MM.1S (cell line): ENCODE measurements around the gene SMIM14.
"Not testable (repeated sequence)": the region's sequence is repeated elsewhere in the genome, so short reads cannot be mapped to it uniquely, and the experiment has no call there.

Source experiments
- DNase-seq: peaks from one replicate; pipeline ENCODE4 v3.0.0-alpha.2; 2015
- H2AFZ ChIP-seq: fragments of 300-600 bp; sonication (generic); 2 replicates; pipeline ENCODE4 v1.6.0; 2016; ENCODE audit warnings: antibody characterized with exemption, low read length
- H3F3A ChIP-seq: fragments of 300-600 bp; sonication (generic); 2 replicates; pipeline ENCODE4 v1.6.1; 2016; ENCODE audit warnings: mild to moderate bottlenecking, antibody characterized with exemption, low read length, moderate library complexity, mixed read lengths; ENCODE audit not compliant: insufficient read depth
- H3K27ac ChIP-seq: fragments of 300-600 bp; sonication (generic); 2 replicates; pipeline ENCODE4 v1.5.1; 2016; ENCODE audit warnings: mild to moderate bottlenecking, low read length
- H3K27me3 ChIP-seq: fragments of 300-600 bp; sonication (generic); replicated peaks from 2 replicates; pipeline ENCODE4 v1.6.0; 2016; ENCODE audit warnings: low read length; ENCODE audit not compliant: insufficient read depth
- H3K36me3 ChIP-seq: fragments of 300-600 bp; sonication (generic); replicated peaks from 2 replicates; pipeline ENCODE4 v1.6.1; 2016; ENCODE audit warnings: mild to moderate bottlenecking, low read length, mixed read lengths; ENCODE audit not compliant: insufficient read depth
- H3K4me1 ChIP-seq: fragments of 300-600 bp; sonication (generic); 2 replicates; pipeline ENCODE4 v1.6.1; 2016; ENCODE audit warnings: low read length, mixed read lengths
- H3K4me2 ChIP-seq: fragments of 300-600 bp; sonication (generic); 2 replicates; pipeline ENCODE4 v1.6.0; 2016; ENCODE audit warnings: low read depth, low read length
- H3K4me3 ChIP-seq: fragments of 300-600 bp; sonication (generic); 2 replicates; pipeline ENCODE4 v1.5.1; 2016; ENCODE audit warnings: low read length, mixed read lengths
- H3K79me2 ChIP-seq: fragments of 300-600 bp; sonication (generic); 2 replicates; pipeline ENCODE4 v1.6.1; 2016; ENCODE audit warnings: mixed run types, low read length, mixed read lengths
- H3K9ac ChIP-seq: fragments of 300-600 bp; sonication (generic); 2 replicates; pipeline ENCODE4 v1.6.1; 2016; ENCODE audit warnings: low read length, mixed read lengths
- H3K9me2 ChIP-seq: fragments of 300-600 bp; sonication (generic); replicated peaks from 2 replicates; pipeline ENCODE4 v1.6.1; 2016; ENCODE audit warnings: mild to moderate bottlenecking, low read length, mixed read lengths; ENCODE audit not compliant: insufficient read depth
- H3K9me3 ChIP-seq: fragments of 300-600 bp; sonication (generic); replicated peaks from 2 replicates; pipeline ENCODE4 v1.6.1; 2016; ENCODE audit warnings: mild to moderate bottlenecking, low read length, mixed read lengths; ENCODE audit not compliant: insufficient read depth
- H4K20me1 ChIP-seq: fragments of 300-600 bp; sonication (generic); 2 replicates; pipeline ENCODE4 v1.6.1; 2016; ENCODE audit warnings: mild to moderate bottlenecking, low read length, moderate library complexity, mixed read lengths; ENCODE audit not compliant: insufficient read depth
- EZH2 ChIP-seq: fragments of 300-600 bp; sonication (generic); optimal IDR thresholded peaks from 2 replicates; pipeline ENCODE3; 2017; ENCODE audit warnings: low read depth, mild to moderate bottlenecking, antibody characterized with exemption, low read length, mixed read lengths
- EZH2phosphoT487 ChIP-seq: fragments of 300-600 bp; sonication (generic); IDR thresholded peaks from 2 replicates; pipeline ENCODE4 v1.6.1; 2018; ENCODE audit warnings: antibody characterized with exemption, low read length
- TF ChIP-seq, protein P1 (sequence below): fragments of 300-600 bp; sonication (generic); IDR thresholded peaks from 2 replicates; pipeline ENCODE4 v1.5.1; 2016; ENCODE audit warnings: antibody characterized with exemption, low read length, mixed read lengths

The SMIM14 gene

DNA sequence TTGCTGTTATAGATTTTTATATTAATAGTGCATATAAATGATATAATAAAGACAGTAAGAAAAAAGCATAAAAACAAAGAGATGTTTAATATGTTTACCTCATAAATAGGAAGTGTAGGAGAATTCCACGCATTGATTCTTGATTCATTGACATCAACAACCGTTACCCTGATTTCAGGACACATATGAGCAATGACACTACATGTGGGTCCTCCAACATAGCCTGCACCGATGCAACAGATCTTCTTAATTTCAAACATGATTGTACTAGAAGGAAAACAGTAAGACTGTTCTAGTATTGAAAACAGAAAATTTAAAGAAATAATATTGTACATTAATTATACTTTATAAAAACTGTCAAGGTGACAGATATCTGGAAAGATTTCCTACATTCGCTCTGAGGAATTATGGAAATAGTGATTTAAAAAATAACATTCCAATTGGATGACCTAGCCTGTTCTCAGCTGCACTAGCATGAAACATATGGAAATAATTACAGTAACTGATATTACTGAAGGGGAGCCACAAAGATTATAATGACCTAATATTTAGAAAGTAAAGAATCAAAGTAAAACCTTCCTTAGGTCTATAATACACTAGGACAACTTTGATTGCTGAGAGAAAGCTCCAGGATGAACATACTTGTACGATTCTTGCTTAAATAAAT is 117.3 kb downstream of the SMIM14 start:
- H2AFZ ChIP-seq, result no peak overlapping the region
- H3K4me3 ChIP-seq, result no peak overlapping the region
- H3F3A ChIP-seq, result no peaks in the 10 kb centered on the region
- no peaks in the 10 kb centered on the region for H3K27me3 ChIP-seq
- H3K79me2 ChIP-seq, result peaks cover 12% of the 10 kb centered on the region; the same call in 1 of the 2 replicates
- TF ChIP-seq, protein P1, sequence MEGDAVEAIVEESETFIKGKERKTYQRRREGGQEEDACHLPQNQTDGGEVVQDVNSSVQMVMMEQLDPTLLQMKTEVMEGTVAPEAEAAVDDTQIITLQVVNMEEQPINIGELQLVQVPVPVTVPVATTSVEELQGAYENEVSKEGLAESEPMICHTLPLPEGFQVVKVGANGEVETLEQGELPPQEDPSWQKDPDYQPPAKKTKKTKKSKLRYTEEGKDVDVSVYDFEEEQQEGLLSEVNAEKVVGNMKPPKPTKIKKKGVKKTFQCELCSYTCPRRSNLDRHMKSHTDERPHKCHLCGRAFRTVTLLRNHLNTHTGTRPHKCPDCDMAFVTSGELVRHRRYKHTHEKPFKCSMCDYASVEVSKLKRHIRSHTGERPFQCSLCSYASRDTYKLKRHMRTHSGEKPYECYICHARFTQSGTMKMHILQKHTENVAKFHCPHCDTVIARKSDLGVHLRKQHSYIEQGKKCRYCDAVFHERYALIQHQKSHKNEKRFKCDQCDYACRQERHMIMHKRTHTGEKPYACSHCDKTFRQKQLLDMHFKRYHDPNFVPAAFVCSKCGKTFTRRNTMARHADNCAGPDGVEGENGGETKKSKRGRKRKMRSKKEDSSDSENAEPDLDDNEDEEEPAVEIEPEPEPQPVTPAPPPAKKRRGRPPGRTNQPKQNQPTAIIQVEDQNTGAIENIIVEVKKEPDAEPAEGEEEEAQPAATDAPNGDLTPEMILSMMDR, result no peak
- no peak for TF ChIP-seq EZH2phosphoT487
- no peaks in the 10 kb centered on the region for H3K9me2 ChIP-seq
- H3K27ac ChIP-seq, result no peak overlapping the region
- H3K36me3 ChIP-seq, result no peaks in the 10 kb centered on the region
- DNase-seq, result no peak
- no peak overlapping the region for H3K4me2 ChIP-seq
- no peaks in the 10 kb centered on the region for H3K9me3 ChIP-seq
- no peaks in the 10 kb centered on the region for H4K20me1 ChIP-seq
- no peak overlapping the region for H3K9ac ChIP-seq
- no peaks in the 10 kb centered on the region for H3K4me1 ChIP-seq

DNA sequence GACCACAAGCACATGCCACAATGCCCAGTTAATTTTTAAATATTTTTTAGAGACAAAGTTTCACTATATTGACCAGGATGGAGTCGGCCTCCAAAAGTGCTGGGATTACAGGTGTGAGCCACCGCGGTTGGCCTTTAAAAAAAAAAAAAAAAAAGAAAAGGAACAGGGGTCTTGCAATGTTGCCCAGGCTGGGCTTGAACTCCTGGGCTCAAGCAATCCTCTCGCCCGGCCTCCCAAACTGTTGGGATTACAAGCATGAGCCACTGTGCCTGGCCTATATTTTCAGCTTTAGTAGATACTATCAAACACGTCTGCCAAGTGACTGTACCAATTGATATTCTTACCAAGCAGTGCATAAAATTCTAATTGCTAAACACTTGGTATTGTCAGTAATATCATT is 120.2 kb downstream of the SMIM14 start:
- H3K4me1 ChIP-seq, result no peaks in the 10 kb centered on the region
- no peak overlapping the region for H3K9ac ChIP-seq
- no peaks in the 10 kb centered on the region for H3K27me3 ChIP-seq
- no peak overlapping the region for H3K27ac ChIP-seq
- H3K9me3 ChIP-seq, result no peaks in the 10 kb centered on the region
- H3K4me3 ChIP-seq, result no peak overlapping the region
- H3K79me2 ChIP-seq, result no peaks in the 10 kb centered on the region
- no peaks in the 10 kb centered on the region for H3F3A ChIP-seq
- H3K36me3 ChIP-seq, result no peaks in the 10 kb centered on the region
- no peak for DNase-seq
- TF ChIP-seq, protein P1, result no peak
- no peak for TF ChIP-seq EZH2
- TF ChIP-seq EZH2phosphoT487, result no peak
- no peaks in the 10 kb centered on the region for H4K20me1 ChIP-seq
- no peak overlapping the region for H3K4me2 ChIP-seq
- H3K9me2 ChIP-seq, result no peaks in the 10 kb centered on the region
- H2AFZ ChIP-seq, result no peak overlapping the region

DNA sequence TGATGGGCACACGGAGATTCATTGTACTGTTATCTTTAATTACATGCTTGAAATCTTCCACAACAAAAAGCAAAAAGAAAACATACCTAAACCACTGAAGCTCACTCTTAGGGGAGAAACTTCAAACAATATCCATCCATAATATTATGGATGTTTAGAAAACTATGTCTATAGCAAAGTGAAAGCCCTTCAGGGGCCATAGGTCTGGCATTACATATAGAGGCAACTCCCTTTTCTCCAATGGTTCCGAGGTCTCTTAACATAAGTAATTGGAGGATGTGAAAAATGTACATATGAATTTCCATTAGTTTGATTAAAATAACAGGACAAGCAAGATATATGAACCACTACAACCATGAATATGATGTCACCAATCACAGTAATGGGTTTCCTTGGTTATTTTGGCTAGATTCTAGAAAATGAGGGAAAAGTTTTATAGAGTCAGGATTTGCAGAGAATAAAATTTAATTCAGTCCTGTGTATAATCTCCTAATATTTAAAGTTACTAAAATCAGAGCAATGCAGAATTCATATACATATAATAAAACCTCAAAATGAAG is 122.2 kb downstream of the SMIM14 start:
- Histone ChIP-seq H3K4me2 (no peak overlapping the region), H3K27me3 (no peaks in the 10 kb centered on the region), H3K4me1 (no peaks in the 10 kb centered on the region), H3K4me3 (no peak overlapping the region), H3K9ac (no peak overlapping the region), H3K79me2 (no peaks in the 10 kb centered on the region), H3K9me2 (no peaks in the 10 kb centered on the region), H3K9me3 (no peaks in the 10 kb centered on the region), H2AFZ (no peak overlapping the region), H3K27ac (no peak overlapping the region), H3K36me3 (no peaks in the 10 kb centered on the region), H4K20me1 (no peaks in the 10 kb centered on the region), H3F3A (no peaks in the 10 kb centered on the region)
- TF ChIP-seq, protein P1, result no peak
- TF ChIP-seq EZH2 (no peak), EZH2phosphoT487 (no peak)
- DNase-seq, result no peak

GRCh38 chr4:39515669-39516401 is 122.8 kb downstream of the SMIM14 start:
- not testable (repeated sequence) for H3K27ac ChIP-seq, H4K20me1 ChIP-seq, H3K9me3 ChIP-seq, H3K27me3 ChIP-seq, H3K4me2 ChIP-seq, H3K9ac ChIP-seq, H3K36me3 ChIP-seq, H3K9me2 ChIP-seq, H2AFZ ChIP-seq, DNase-seq, H3K4me3 ChIP-seq, H3K4me1 ChIP-seq, H3K79me2 ChIP-seq, H3F3A ChIP-seq
